GM19035 (cell line): ENCODE data around the gene GHRL.
"Not testable (repeated sequence)": the region's sequence is repeated elsewhere in the genome, so short reads cannot be mapped to it uniquely, and the experiment has no call there.

Source experiments
- ATAC-seq: cut with Tn5 transposase; IDR thresholded peaks from one replicate; pipeline ENCODE4 v1.9.1; 2021; ENCODE audit not compliant: unreplicated experiment

GHRL gene

GRCh38 chr3:10278501-10278900 is 14.2 kb downstream of the GHRL start:
- ATAC-seq: no peak

GRCh38 chr3:10277115-10277625 is 15.6 kb downstream of the GHRL start:
- ATAC-seq: no peak

- ATAC-seq: no peak
Observed at GRCh38 chr3:10274601-10275000, 18.1 kb downstream of the GHRL start.

- ATAC-seq: no peak
Observed at GRCh38 chr3:10273702-10274305, 18.9 kb downstream of the GHRL start.

GRCh38 chr3:10272977-10273376 is 19.8 kb downstream of the GHRL start:
- no peak for ATAC-seq

- ATAC-seq: not testable (repeated sequence)
Observed at GRCh38 chr3:10272476-10272875, 20.3 kb downstream of the GHRL start.

- ATAC-seq: no peak
Observed at GRCh38 chr3:10269443-10269842, 23.3 kb downstream of the GHRL start.

GRCh38 chr3:10268930-10269329 is 23.8 kb downstream of the GHRL start:
- ATAC-seq: no peak

GRCh38 chr3:10268116-10268515 is 24.6 kb downstream of the GHRL start:
- ATAC-seq: no peak

GRCh38 chr3:10266936-10267335 is 25.8 kb downstream of the GHRL start:
- not testable (repeated sequence) for ATAC-seq

GRCh38 chr3:10265833-10266232 is 26.9 kb downstream of the GHRL start:
- ATAC-seq: no peak

- no peak for ATAC-seq
Observed at GRCh38 chr3:10263646-10264363, 28.9 kb downstream of the GHRL start.

GRCh38 chr3:10262027-10262426 is 30.7 kb downstream of the GHRL start:
- no peak for ATAC-seq

- no peak for ATAC-seq
Observed at GRCh38 chr3:10260211-10260701, 32.5 kb downstream of the GHRL start.

GRCh38 chr3:10259798-10260197 is 32.9 kb downstream of the GHRL start:
- ATAC-seq: no peak

GRCh38 chr3:10259036-10259435 is 33.7 kb downstream of the GHRL start:
- no peak for ATAC-seq

GRCh38 chr3:10255835-10256234 is 36.9 kb downstream of the GHRL start:
- ATAC-seq: no peak

GRCh38 chr3:10253731-10254130 is 39.0 kb downstream of the GHRL start:
- no peak for ATAC-seq

GRCh38 chr3:10251006-10251405 is 41.7 kb downstream of the GHRL start:
- no peak for ATAC-seq

- ATAC-seq: no peak
Observed at GRCh38 chr3:10249833-10250232, 42.9 kb downstream of the GHRL start.

- ATAC-seq: no peak
Observed at GRCh38 chr3:10248984-10249748, 43.6 kb downstream of the GHRL start.
